ENCODE measurements around the gene CFAP47. TPM values are rescaled to one million over a fixed set of nuclear protein-coding genes. Genes with fewer than 3 reads are reported as not detected.
A peak's percentile ranks its signal among the peaks of the same experiment; 100 is the strongest.

CFAP47 gene
- total RNA-seq, 8 experiments from 2014 or later = 0.05 to 18.0 (median 0.81) TPM; not detected in 1

DNA sequence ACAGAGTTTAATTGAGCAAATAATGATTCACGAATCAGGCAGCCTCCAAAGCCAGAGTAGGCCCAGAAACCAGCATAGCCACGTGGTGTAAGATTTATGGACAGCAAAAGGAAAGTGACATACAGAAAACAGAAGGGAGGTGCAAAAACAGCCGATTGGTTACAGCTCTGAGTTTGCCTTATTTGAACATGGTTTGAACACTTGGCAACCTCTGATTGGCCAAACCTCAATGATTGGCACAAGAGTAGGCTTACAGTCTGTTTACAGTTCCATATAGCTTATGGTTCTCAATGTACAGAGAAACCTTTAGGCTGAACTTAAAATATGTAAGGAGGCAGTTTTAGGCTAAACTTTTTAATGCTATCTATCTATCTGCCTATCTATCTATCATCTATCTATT is 394.8 kb downstream of the CFAP47 start:
- ATAC-seq (replicated peaks in 6 of 8) = no peak
- WGBS, 10 experiments = 0 to 100% (median 46%) methylated on average over 1 to 3 of the region's 3 CpGs; no CpG with 5 or more reads in 5 of the 10 experiments
- Histone ChIP-seq H3K27ac (no peak overlapping the region), H3K4me3 (no peak overlapping the region), H3K4me1 (replicated peaks in 1 of 2) (no peaks in the 10 kb centered on the region)
- in situ Hi-C loops (cut with MboI; ENCODE audit: low pct_unique_long_range_greater_than_20kb in 2 of 9, low sequenced_read_pairs in 9 of 9, unreplicated experiment in 9 of 9) = no loop called here

DNA sequence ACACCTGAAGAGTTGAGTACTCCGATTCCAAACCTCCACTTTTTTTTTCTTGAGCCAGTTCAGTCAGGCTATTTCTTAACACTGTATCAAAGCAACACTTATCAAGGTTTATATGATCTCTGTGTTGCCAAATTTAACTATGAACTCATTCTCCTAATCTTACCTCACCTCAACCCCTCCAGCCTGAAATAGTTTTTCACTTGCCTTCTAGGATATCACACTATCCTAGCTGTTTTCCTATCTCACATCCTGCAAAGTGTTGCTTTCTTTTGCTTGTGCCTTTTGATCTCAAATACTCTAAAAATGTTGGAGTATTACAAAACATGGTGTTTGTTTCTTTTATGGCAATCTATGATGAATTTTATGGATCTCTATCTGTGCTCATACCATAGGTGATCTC is 415.0 kb downstream of the CFAP47 start:
- no peak for ATAC-seq (replicated peaks in 6 of 8)
- 0 to 100% (median 56%) methylated on average over 1 of the region's 1 CpG; no CpG with 5 or more reads in 5 of the 10 experiments for WGBS, 10 experiments
- peaks cover 0 to 7% of the 10 kb centered on the region in 2 donors for H3K4me1 ChIP-seq (replicated peaks in 1 of 2)
- H3K4me3 ChIP-seq = no peak overlapping the region
- in situ Hi-C loops (cut with MboI; ENCODE audit: low pct_unique_long_range_greater_than_20kb in 2 of 9, low sequenced_read_pairs in 9 of 9, unreplicated experiment in 9 of 9) = no loop called here
- H3K27ac ChIP-seq = no peak overlapping the region

DNA sequence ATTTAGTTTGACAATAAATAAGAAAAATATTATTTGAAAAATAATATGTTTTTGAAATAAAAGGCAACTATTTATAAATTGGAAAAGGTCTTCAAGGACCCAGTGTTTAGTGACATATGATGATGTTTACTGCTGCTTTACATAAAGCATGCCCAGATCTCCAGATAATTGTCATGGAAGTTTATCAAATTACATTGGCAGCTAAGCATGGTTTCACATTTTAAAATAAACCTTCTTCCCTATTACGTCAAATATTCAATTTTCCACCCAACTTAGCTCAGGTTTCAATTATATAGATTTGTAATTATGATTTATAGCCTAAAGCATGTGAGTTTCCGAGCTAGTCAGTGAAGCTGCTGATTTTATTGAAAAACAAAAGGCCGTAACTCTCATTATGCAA is 417.2 kb downstream of the CFAP47 start:
- in situ Hi-C loops (cut with MboI; ENCODE audit: low pct_unique_long_range_greater_than_20kb in 2 of 9, low sequenced_read_pairs in 9 of 9, unreplicated experiment in 9 of 9) = no loop called here
- 0 to 60% (median 27%) methylated on average over 1 to 3 of the region's 3 CpGs; no CpG with 5 or more reads in 4 of the 10 experiments for WGBS, 10 experiments
- peak in 3 of 8 experiments; percentile 22 to 69 (median 37) for ATAC-seq (replicated peaks in 6 of 8)
- Histone ChIP-seq H3K4me3 (no peak overlapping the region), H3K27ac (no peak overlapping the region), H3K4me1 (replicated peaks in 1 of 2) (peaks cover 0 to 7% of the 10 kb centered on the region in 2 donors)

DNA sequence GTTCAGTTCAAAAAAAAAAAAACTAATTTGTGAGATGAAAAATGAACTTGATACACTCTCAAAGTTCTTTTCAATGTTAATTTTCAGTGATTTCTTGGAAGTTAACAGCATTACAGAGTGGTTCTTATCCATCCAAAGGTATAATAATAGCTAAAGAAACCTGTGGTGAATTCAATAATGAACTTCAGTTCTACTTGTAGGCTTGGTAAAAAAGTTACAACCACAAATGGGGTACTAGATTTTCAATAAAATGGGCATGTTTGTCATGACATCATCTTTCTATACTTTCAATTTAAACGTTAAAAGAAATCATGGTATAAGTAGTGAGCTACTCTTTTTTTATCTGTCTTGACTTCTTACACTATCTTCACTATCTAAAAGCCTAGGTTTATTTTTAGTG is 424.8 kb downstream of the CFAP47 start:
- Histone ChIP-seq H3K27ac (no peak overlapping the region), H3K4me3 (no peak overlapping the region), H3K4me1 (replicated peaks in 1 of 2) (no peaks in the 10 kb centered on the region)
- in situ Hi-C loops (cut with MboI; ENCODE audit: low pct_unique_long_range_greater_than_20kb in 2 of 9, low sequenced_read_pairs in 9 of 9, unreplicated experiment in 9 of 9) = no loop called here
- no peak for ATAC-seq (replicated peaks in 6 of 8)
- 0 to 100% (median 14%) methylated on average over 1 of the region's 1 CpG; no CpG with 5 or more reads in 3 of the 10 experiments for WGBS, 10 experiments

DNA sequence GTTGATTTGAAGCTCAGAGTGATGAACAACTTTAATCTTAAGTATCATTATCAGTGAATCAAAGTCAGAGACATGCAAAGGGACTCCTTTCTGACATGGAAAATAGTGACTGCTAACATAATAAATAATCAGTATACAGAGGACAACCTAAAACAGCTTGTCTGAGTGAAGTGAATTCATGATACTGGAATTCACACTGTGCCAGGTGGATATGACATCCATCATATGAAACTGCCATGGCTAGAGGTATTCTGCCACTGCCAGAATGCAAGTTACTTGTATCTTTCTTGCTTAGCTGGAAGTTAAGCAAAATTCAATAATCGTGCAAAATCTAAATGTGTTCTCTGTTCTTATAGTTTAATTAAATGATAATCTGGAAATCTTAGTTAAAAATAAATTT is 429.0 kb downstream of the CFAP47 start:
- in situ Hi-C loops (cut with MboI; ENCODE audit: low pct_unique_long_range_greater_than_20kb in 2 of 9, low sequenced_read_pairs in 9 of 9, unreplicated experiment in 9 of 9) = no loop called here
- 0 to 57% methylated on average over 1 of the region's 1 CpG; no CpG with 5 or more reads in 8 of the 10 experiments for WGBS, 10 experiments
- ATAC-seq (replicated peaks in 6 of 8) = no peak
- Histone ChIP-seq H3K4me3 (no peak overlapping the region), H3K4me1 (replicated peaks in 1 of 2) (no peaks in the 10 kb centered on the region), H3K27ac (no peak overlapping the region)

DNA sequence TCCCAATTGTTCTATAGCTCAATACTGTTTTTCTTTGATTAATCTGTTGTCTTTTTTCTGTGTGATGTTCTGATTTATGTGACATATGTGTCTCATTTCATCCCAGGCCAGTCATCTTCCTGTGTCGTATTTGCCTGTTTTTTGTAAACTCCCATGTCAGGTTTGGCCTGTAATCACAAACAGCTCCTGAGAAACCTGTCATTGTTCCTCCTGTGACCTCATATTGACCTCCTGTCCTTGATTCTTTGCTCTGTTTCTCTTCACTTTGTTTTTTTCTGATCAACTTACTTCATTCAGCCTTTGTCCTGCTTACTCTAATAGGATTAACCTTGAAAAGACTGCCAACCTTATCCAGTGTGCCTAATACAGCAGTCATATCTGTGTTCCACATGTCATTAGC is 438.3 kb downstream of the CFAP47 start:
- ATAC-seq (replicated peaks in 6 of 8) = no peak
- H3K4me1 ChIP-seq (replicated peaks in 1 of 2) = no peaks in the 10 kb centered on the region
- in situ Hi-C loops (cut with MboI; ENCODE audit: low pct_unique_long_range_greater_than_20kb in 2 of 9, low sequenced_read_pairs in 9 of 9, unreplicated experiment in 9 of 9) = no loop called here
- 0 to 86% (median 10%) methylated on average over 1 of the region's 1 CpG; no CpG with 5 or more reads in 4 of the 10 experiments for WGBS, 10 experiments
- no peak overlapping the region for H3K27ac ChIP-seq
- H3K4me3 ChIP-seq = no peak overlapping the region

DNA sequence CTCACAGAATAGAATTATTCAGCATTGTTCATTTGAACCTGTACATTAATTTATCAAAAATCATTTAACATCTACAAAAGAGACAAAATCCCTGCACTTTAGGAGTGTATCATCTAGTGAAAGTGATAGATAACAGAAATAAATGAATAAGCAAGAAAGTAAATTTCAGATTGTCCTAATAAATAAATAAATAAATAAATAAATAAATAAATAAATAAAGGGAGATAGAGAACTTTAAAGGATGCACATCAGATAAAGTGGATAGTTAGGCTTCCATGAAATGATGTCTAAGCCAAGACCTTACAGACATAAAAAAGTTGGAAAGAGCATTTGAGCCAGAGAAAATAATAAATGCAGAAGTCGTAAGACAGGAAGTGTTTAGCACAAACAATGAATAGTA is 444.7 kb downstream of the CFAP47 start:
- H3K4me1 ChIP-seq (replicated peaks in 1 of 2) = no peaks in the 10 kb centered on the region
- ATAC-seq (replicated peaks in 6 of 8) = no peak
- no peak overlapping the region for H3K27ac ChIP-seq
- H3K4me3 ChIP-seq = no peak overlapping the region
- in situ Hi-C loops (cut with MboI; ENCODE audit: low pct_unique_long_range_greater_than_20kb in 2 of 9, low sequenced_read_pairs in 9 of 9, unreplicated experiment in 9 of 9) = no loop called here
- 0 to 100% (median 17%) methylated on average over 1 of the region's 1 CpG; no CpG with 5 or more reads in 3 of the 10 experiments for WGBS, 10 experiments

DNA sequence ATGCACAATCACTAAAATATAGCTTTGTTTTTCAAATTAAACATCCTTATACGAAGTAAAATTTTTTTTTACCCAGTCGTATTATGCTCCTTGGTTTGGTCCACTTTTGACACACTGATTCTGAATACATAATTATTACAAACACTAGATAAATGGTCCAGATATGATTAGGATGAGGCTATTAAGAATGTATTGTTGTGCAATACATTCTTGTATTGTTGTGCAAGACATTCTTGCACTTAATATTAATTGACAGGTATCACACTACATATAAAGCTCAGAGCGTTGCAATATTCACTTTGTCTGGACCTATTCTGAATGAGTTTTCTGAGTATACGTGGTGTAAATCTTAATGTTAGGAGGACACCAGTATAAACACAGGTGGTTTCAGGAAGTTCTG is 464.0 kb downstream of the CFAP47 start:
- WGBS, 10 experiments = 0 to 33% methylated on average over 2 to 3 of the region's 4 CpGs; no CpG with 5 or more reads in 8 of the 10 experiments
- Histone ChIP-seq H3K4me1 (replicated peaks in 1 of 2) (no peaks in the 10 kb centered on the region), H3K27ac (no peak overlapping the region), H3K4me3 (no peak overlapping the region)
- in situ Hi-C loops (cut with MboI; ENCODE audit: low pct_unique_long_range_greater_than_20kb in 2 of 9, low sequenced_read_pairs in 9 of 9, unreplicated experiment in 9 of 9) = no loop called here
- ATAC-seq (replicated peaks in 6 of 8) = no peak

DNA sequence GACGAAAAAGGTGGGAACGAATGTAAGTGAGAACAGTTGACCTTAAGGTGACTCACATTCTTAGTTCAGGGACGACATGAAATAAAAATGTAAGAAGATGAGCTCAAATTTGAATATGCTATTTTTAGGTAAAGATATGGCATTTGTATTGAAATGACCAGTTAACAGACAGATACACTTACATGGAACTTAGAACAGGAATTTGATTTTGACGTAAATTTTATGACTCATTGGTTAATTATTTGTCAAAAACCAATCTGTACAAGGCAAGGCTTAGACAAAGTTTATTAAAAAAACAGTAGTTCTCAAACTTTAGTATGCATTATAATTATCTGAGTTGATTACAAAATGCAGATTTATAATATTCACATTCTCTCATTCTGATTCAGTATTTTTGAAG is 469.4 kb downstream of the CFAP47 start:
- 0 to 100% (median 53%) methylated on average over 1 to 4 of the region's 4 CpGs; no CpG with 5 or more reads in 2 of the 10 experiments for WGBS, 10 experiments
- ATAC-seq (replicated peaks in 6 of 8) = no peak
- Histone ChIP-seq H3K4me1 (replicated peaks in 1 of 2) (no peaks in the 10 kb centered on the region), H3K27ac (no peak overlapping the region), H3K4me3 (no peak overlapping the region)
- in situ Hi-C loops (cut with MboI; ENCODE audit: low pct_unique_long_range_greater_than_20kb in 2 of 9, low sequenced_read_pairs in 9 of 9, unreplicated experiment in 9 of 9) = no loop called here

DNA sequence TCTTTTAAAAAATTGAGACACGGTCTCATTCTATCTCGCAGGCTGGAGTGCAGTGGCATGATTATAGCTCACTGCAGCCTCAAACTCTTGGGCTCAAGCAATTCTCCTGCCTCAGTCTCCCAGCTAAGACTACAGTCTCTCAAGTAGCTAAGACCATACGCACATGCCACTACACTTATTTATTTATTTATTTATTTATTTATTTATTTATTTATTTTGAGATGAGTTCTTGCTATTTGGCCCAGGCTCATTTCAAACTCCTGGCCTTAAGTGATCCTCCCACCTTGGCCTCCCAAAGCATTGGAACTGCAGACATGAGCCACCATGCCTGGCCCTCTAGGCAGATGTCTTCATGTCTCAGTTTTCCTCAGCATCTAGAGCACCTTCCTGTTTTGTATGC is 482.2 kb downstream of the CFAP47 start:
- Histone ChIP-seq H3K27ac (no peak overlapping the region), H3K4me3 (no peak overlapping the region), H3K4me1 (replicated peaks in 1 of 2) (no peaks in the 10 kb centered on the region)
- ATAC-seq (replicated peaks in 6 of 8) = no peak
- in situ Hi-C loops (cut with MboI; ENCODE audit: low pct_unique_long_range_greater_than_20kb in 2 of 9, low sequenced_read_pairs in 9 of 9, unreplicated experiment in 9 of 9) = no loop called here
- WGBS, 10 experiments = 0 to 100% (median 69%) methylated on average over 1 to 2 of the region's 3 CpGs; no CpG with 5 or more reads in 5 of the 10 experiments

DNA sequence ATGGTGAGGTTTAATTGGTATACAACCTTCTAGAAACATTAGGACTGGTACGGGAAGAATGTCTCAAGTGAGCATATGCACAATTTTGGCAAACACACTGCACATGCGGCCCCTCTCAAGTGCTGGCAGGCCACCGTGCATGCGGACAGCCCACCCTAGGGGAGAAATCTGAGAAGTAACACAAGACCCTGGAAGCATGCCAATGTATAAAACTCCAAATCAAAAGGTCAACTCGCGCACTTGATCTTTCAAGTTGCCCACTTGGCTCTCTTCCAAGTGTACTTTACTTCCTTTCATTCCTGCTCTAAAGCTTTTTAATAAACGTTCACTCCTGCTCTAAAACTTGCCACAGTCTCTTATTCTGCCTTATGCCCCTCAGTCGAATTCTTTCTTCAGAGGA is 488.3 kb downstream of the CFAP47 start:
- no peak overlapping the region for H3K27ac ChIP-seq
- no peaks in the 10 kb centered on the region for H3K4me1 ChIP-seq (replicated peaks in 1 of 2)
- 0 to 100% (median 63%) methylated on average over 1 to 6 of the region's 8 CpGs; no CpG with 5 or more reads in 4 of the 10 experiments for WGBS, 10 experiments
- in situ Hi-C loops (cut with MboI; ENCODE audit: low pct_unique_long_range_greater_than_20kb in 2 of 9, low sequenced_read_pairs in 9 of 9, unreplicated experiment in 9 of 9) = no loop called here
- H3K4me3 ChIP-seq = no peak overlapping the region
- ATAC-seq (replicated peaks in 6 of 8) = no peak

DNA sequence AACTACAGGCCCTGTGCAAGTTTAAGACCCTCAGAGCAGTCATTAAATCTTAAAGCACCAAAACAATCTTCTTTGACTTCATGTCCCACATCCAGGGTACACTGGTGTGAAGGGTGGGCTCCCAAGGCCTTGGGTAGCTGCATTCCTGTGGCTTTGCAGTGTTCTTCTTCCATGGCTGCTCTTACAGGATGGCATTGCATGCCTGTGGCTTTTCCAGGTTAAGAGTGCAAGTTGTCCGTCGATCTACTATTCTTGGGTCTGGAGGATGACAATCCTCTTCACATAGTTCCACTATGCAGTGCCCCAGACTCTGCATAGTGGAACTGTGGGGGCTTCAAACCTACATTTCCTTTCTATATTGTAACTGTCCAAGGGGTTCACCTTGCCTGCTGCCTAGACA is 494.5 kb downstream of the CFAP47 start:
- ATAC-seq (replicated peaks in 6 of 8) = no peak
- in situ Hi-C loops (cut with MboI; ENCODE audit: low pct_unique_long_range_greater_than_20kb in 2 of 9, low sequenced_read_pairs in 9 of 9, unreplicated experiment in 9 of 9) = no loop called here
- no peak overlapping the region for H3K27ac ChIP-seq
- WGBS, 10 experiments = 60 to 79% methylated on average over 2 of the region's 2 CpGs; no CpG with 5 or more reads in 8 of the 10 experiments
- H3K4me1 ChIP-seq (replicated peaks in 1 of 2) = no peaks in the 10 kb centered on the region
- H3K4me3 ChIP-seq = no peak overlapping the region

DNA sequence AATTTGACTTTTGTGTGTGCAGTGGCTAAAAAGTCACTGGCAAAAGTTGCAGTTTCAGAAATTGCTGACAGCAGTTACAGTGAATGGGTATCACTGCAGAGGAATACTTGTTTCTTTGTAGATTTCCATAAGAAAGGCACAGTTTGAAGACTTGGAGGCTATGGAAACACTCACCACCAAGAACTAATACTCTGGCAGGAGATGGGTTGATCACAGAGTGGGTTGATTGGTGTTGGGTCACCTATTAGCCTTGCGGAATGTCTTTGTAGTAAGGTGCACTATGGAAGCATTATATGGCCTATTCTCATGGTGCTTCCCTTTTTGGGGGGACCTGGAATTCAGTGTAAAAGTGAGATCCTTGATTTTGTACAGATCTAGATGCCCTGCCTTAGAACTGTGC is 502.8 kb downstream of the CFAP47 start:
- 60 to 100% methylated on average over 1 of the region's 1 CpG; no CpG with 5 or more reads in 8 of the 10 experiments for WGBS, 10 experiments
- in situ Hi-C loops (cut with MboI; ENCODE audit: low pct_unique_long_range_greater_than_20kb in 2 of 9, low sequenced_read_pairs in 9 of 9, unreplicated experiment in 9 of 9) = no loop called here
- no peak overlapping the region for H3K27ac ChIP-seq
- no peaks in the 10 kb centered on the region for H3K4me1 ChIP-seq (replicated peaks in 1 of 2)
- ATAC-seq (replicated peaks in 6 of 8) = no peak
- no peak overlapping the region for H3K4me3 ChIP-seq

DNA sequence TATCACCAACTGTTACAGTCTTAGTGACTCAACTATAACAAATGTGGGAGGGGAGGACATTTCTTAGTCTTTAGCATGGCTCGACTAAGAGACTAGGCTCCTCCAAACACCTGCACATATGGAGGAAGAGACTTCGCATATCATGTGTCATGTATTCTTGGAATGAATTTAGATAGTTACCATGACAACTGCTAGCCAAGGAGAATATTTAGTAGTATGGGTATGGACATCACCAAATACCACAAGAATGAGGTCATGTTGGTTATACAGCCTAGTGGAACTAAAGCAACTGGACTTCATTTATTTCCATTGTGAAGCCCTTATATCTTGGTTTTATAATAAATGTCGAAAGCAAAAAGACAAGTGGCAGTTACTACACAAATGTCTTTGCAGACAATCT is 512.3 kb downstream of the CFAP47 start:
- H3K27ac ChIP-seq = no peak overlapping the region
- peak; percentile 27 to 96 (median 57) for ATAC-seq (replicated peaks in 6 of 8)
- 0 to 80% (median 80%) methylated on average over 1 to 2 of the region's 3 CpGs; no CpG with 5 or more reads in 5 of the 10 experiments for WGBS, 10 experiments
- in situ Hi-C loops (cut with MboI; ENCODE audit: low pct_unique_long_range_greater_than_20kb in 2 of 9, low sequenced_read_pairs in 9 of 9, unreplicated experiment in 9 of 9) = no loop called here
- no peaks in the 10 kb centered on the region for H3K4me1 ChIP-seq (replicated peaks in 1 of 2)
- H3K4me3 ChIP-seq = no peak overlapping the region
